GM23338 (cell line): Measurements from ENCODE around the gene DCAF5. TPM values are rescaled to one million over a fixed set of nuclear protein-coding genes. Genes with fewer than 3 reads are reported as not detected.

Source experiments
- ATAC-seq: fragments of 200-7000 bp; cut with Tn5 transposase; 3 replicates; pipeline ENCODE4 v1.9.1; 2020
- DNase-seq: peaks from one replicate; pipeline ENCODE4 v3.0.0-alpha.2; 2015; ENCODE audit warnings: low spot score
- H2AFZ ChIP-seq: fragments of 200-600 bp; sonication (generic); 2 replicates; pipeline ENCODE4 v1.8.0; 2016; ENCODE audit warnings: antibody characterized with exemption, mild to moderate bottlenecking, moderate library complexity
- H3F3A ChIP-seq: fragments of 200-600 bp; sonication (generic); replicated peaks from 2 replicates; pipeline ENCODE4 v1.8.0; 2017; ENCODE audit warnings: antibody characterized with exemption, mixed run types, low read depth
- H3K27ac ChIP-seq: fragments of 200-600 bp; sonication (generic); 2 replicates; pipeline ENCODE4 v1.6.1; 2016; ENCODE audit warnings: low read depth
- H3K27me3 ChIP-seq: fragments of 200-600 bp; sonication (generic); 2 replicates; pipeline ENCODE4 v1.8.0; 2016; ENCODE audit warnings: mild to moderate bottlenecking, mixed run types, moderate library complexity; ENCODE audit not compliant: insufficient read depth
- H3K36me3 ChIP-seq: fragments of 200-600 bp; sonication (generic); 2 replicates; pipeline ENCODE4 v1.8.0; 2016; ENCODE audit warnings: mild to moderate bottlenecking; ENCODE audit not compliant: insufficient read depth
- H3K4me1 ChIP-seq: fragments of 200-600 bp; sonication (generic); 2 replicates; pipeline ENCODE4 v1.8.0; 2016; ENCODE audit warnings: mild to moderate bottlenecking, moderate library complexity; ENCODE audit not compliant: insufficient read depth
- H3K4me2 ChIP-seq: fragments of 200-600 bp; sonication (generic); 2 replicates; pipeline ENCODE4 v1.7.1; 2017; ENCODE audit warnings: mixed run types
- H3K4me3 ChIP-seq: fragments of 200-600 bp; sonication (generic); 2 replicates; pipeline ENCODE4 v1.6.1; 2016; ENCODE audit warnings: mixed run types
- H3K79me2 ChIP-seq: fragments of 200-600 bp; sonication (generic); replicated peaks from 2 replicates; pipeline ENCODE4 v1.8.0; 2017; ENCODE audit warnings: mild to moderate bottlenecking; ENCODE audit not compliant: insufficient read depth
- H3K9me2 ChIP-seq: fragments of 200-600 bp; sonication (generic); 2 replicates; pipeline ENCODE4 v1.8.0; 2017; ENCODE audit not compliant: insufficient read depth
- H4K20me1 ChIP-seq: fragments of 200-600 bp; sonication (generic); replicated peaks from 2 replicates; pipeline ENCODE4 v1.8.0; 2017; ENCODE audit warnings: mild to moderate bottlenecking; ENCODE audit not compliant: insufficient read depth
- H3K27ac Mint-ChIP-seq: 2 replicates; pipeline ENCODE4 v1.8.0; 2020; ENCODE audit warnings: inconsistent platforms, mild to moderate bottlenecking, moderate library complexity, mixed read lengths
- H3K27me3 Mint-ChIP-seq: 3 replicates; pipeline ENCODE4 v1.8.0; 2022; ENCODE audit warnings: low read depth, mild to moderate bottlenecking, moderate library complexity, mixed read lengths, inconsistent platforms; ENCODE audit not compliant: insufficient read depth, poor library complexity
- H3K36me3 Mint-ChIP-seq: 3 replicates; pipeline ENCODE4 v1.8.0; 2021; ENCODE audit warnings: low read depth, mild to moderate bottlenecking, inconsistent platforms, moderate library complexity, mixed read lengths
- H3K4me1 Mint-ChIP-seq: 3 replicates; pipeline ENCODE4 v1.8.0; 2020; ENCODE audit warnings: mild to moderate bottlenecking, inconsistent platforms, mixed read lengths
- H3K4me3 Mint-ChIP-seq: 3 replicates; pipeline ENCODE4 v1.8.0; 2021; ENCODE audit warnings: moderate library complexity, mild to moderate bottlenecking, inconsistent platforms, mixed read lengths
- H3K9me3 Mint-ChIP-seq: 3 replicates; pipeline ENCODE4 v1.8.0; 2020; ENCODE audit warnings: moderate library complexity, mild to moderate bottlenecking, inconsistent platforms, mixed read lengths
- CREB1 ChIP-seq: fragments of 250-450 bp; sonication (Bioruptor Pico); IDR thresholded peaks from 2 replicates; pipeline ENCODE4 v1.5.0; 2020; ENCODE audit warnings: low read depth, mild to moderate bottlenecking, moderate library complexity
- CTCF ChIP-seq, 2 experiments: fragments of 200-600 bp in 1 of 2; sonication (generic) in 1 of 2; conservative IDR thresholded peaks; 2 replicates each; pipeline versions ENCODE4 v1.5.1 to v1.6.1; 2016 to 2017; ENCODE audit warnings: antibody characterized with exemption in 2 of 2, low read depth in 2 of 2, mild to moderate bottlenecking in 2 of 2, moderate library complexity in 1 of 2
- ETS1 ChIP-seq: IDR thresholded peaks from 2 replicates; pipeline ENCODE4 v1.6.1; 2016; ENCODE audit warnings: antibody characterized with exemption
- JUNB ChIP-seq: IDR thresholded peaks from one replicate; pipeline ENCODE4 v1.6.1; 2016; ENCODE audit warnings: antibody characterized with exemption; ENCODE audit not compliant: unreplicated experiment
- POLR2AphosphoS5 ChIP-seq: IDR thresholded peaks from 2 replicates; pipeline ENCODE4 v1.6.1; 2016; ENCODE audit warnings: antibody characterized with exemption, low read depth
- REST ChIP-seq: IDR thresholded peaks from one replicate; pipeline ENCODE4 v1.6.1; 2018; ENCODE audit warnings: antibody characterized with exemption; ENCODE audit not compliant: unreplicated experiment
- STAT1 ChIP-seq: IDR thresholded peaks from one replicate; pipeline ENCODE4 v1.6.1; 2016; ENCODE audit warnings: antibody characterized with exemption; ENCODE audit not compliant: unreplicated experiment
- ZNF114 ChIP-seq: fragments of 250-450 bp; sonication (Bioruptor Pico); IDR thresholded peaks from 2 replicates; pipeline ENCODE4 v1.5.0; 2020; ENCODE audit warnings: mild to moderate bottlenecking, moderate library complexity
- ZNF331 ChIP-seq: fragments of 250-450 bp; sonication (Bioruptor Pico); IDR thresholded peaks from 2 replicates; pipeline ENCODE4 v1.5.0; 2020; ENCODE audit warnings: low read depth, mild to moderate bottlenecking, moderate library complexity
- polyA plus RNA-seq: library from polyadenylated mRNA; unstranded; fragments of >200 nt; fragmentation: Nextera tagmentation; extraction: Ambion mirVana; gene quantifications from 2 replicates; pipeline ENCODE4 v1.2.1, GENCODE V29; 2016
- total RNA-seq: library from RNA; depleted of rRNA; stranded (reverse); fragments of >200 nt; shearing (Covaris generic); gene quantifications from 2 replicates; pipeline ENCODE4 v1.2.3, GENCODE V29; 2014

The DCAF5 gene
- total and polyA plus RNA-seq, 2 experiments from 2014 or later, result 14.0 to 15.2 TPM

- no peak for TF ChIP-seq STAT1
- TF ChIP-seq POLR2AphosphoS5, result no peak
- TF ChIP-seq ZNF331 (CRISPR knock-in tag), result no peak
- no peak for TF ChIP-seq CREB1 (CRISPR knock-in tag)
- no peak for TF ChIP-seq REST
Measured at GRCh38 chr14:69068744-69069421, 84.0 kb downstream of the DCAF5 start (continued).

GRCh38 chr14:69066396-69067171 lies 86.3 kb downstream of the DCAF5 start:
- Mint-ChIP-seq H3K4me3 (no peak overlapping the region), H3K27me3 (no peaks in the 10 kb centered on the region), H3K27ac (no peak overlapping the region), H3K9me3 (no peaks in the 10 kb centered on the region), H3K4me1 (peaks cover 6% of the 10 kb centered on the region), H3K36me3 (0 out of 3 replicates have a peak, but pooled peaks cover 2% of the 10 kb centered on the region)
- no peak overlapping the region for H3K4me2 ChIP-seq
- no peaks in the 10 kb centered on the region for H4K20me1 ChIP-seq
- H3F3A ChIP-seq, result no peaks in the 10 kb centered on the region
- H3K27me3 ChIP-seq, result no peaks in the 10 kb centered on the region
- no peak overlapping the region for H2AFZ ChIP-seq
- no peak overlapping the region for H3K4me3 ChIP-seq
- DNase-seq, result no peak
- no peak for ATAC-seq
- H3K4me1 ChIP-seq, result no peaks in the 10 kb centered on the region
- no peak overlapping the region for H3K27ac ChIP-seq
- 0 out of 2 replicates have a peak, but pooled peaks cover 3% of the 10 kb centered on the region for H3K9me2 ChIP-seq
- no peaks in the 10 kb centered on the region for H3K79me2 ChIP-seq
- 0 out of 2 replicates have a peak, but pooled peaks cover 4% of the 10 kb centered on the region for H3K36me3 ChIP-seq
- no peak for TF ChIP-seq JUNB
- TF ChIP-seq REST, result no peak
- no peak for TF ChIP-seq ZNF331 (CRISPR knock-in tag)
- no peak for TF ChIP-seq ETS1
- TF ChIP-seq ZNF114 (CRISPR knock-in tag), result no peak
- TF ChIP-seq CTCF (conservative IDR thresholded peaks at IDR 0.05; ENCODE audit: low read depth in 2 of 2), result no peak
